PC-9 (cell line): ENCODE results near the gene ZNF879. TPM values are rescaled to one million over a fixed set of nuclear protein-coding genes. Genes with fewer than 3 reads are reported as not detected.

Source experiments
- BruUV-seq: library from RNA; stranded (reverse); fragments of 400-500 nt; replicated peaks from 2 replicates; lab custom pipeline; 2021; lab: Mats Ljungman, UMichigan
- CTCF ChIA-PET: fragments of 300-600 bp; sonication (Branson Sonifier 250); formaldehyde crosslinking; loops from one replicate; lab custom pipeline; 2022; ENCODE audit warnings: antibody characterized with exemption; lab: Charles Lee
- POLR2A ChIA-PET: fragments of 300-600 bp; sonication (Branson Sonifier 250); formaldehyde crosslinking; loops from one replicate; lab custom pipeline; 2022; ENCODE audit warnings: antibody characterized with exemption; ENCODE audit not compliant: unreplicated experiment; lab: Charles Lee
- DNase-seq, 2 experiments: peaks; one replicate each; pipeline versions ENCODE4 v3.0.0 to v3.0.0-alpha.2; 2015 to 2022; ENCODE audit warnings: mixed read lengths in 1 of 2
- H2AFZ ChIP-seq: fragments of 200-600 bp; sonication (generic); 2 replicates; pipeline ENCODE4 v1.8.1; 2017; ENCODE audit warnings: antibody characterized with exemption
- H3F3A ChIP-seq: fragments of 200-600 bp; sonication (generic); 2 replicates; pipeline ENCODE4 v1.8.1; 2017; ENCODE audit warnings: antibody characterized with exemption, mild to moderate bottlenecking, low read depth; ENCODE audit not compliant: insufficient read depth
- H3K27ac ChIP-seq: fragments of 200-600 bp; sonication (generic); 2 replicates; pipeline ENCODE4 v1.6.1; 2016; ENCODE audit warnings: mixed run types
- H3K27me3 ChIP-seq: fragments of 200-600 bp; sonication (generic); 2 replicates; pipeline ENCODE4 v1.6.1; 2016; ENCODE audit warnings: low read depth, mixed run types; ENCODE audit not compliant: insufficient read depth
- H3K36me3 ChIP-seq: fragments of 200-600 bp; sonication (generic); 2 replicates; pipeline ENCODE4 v1.6.1; 2016; ENCODE audit warnings: low read depth, mixed run types
- H3K4me1 ChIP-seq: fragments of 200-600 bp; sonication (generic); replicated peaks from 2 replicates; pipeline ENCODE4 v1.6.1; 2016; ENCODE audit warnings: mixed run types; ENCODE audit not compliant: insufficient read depth
- H3K4me2 ChIP-seq: fragments of 200-600 bp; sonication (generic); 2 replicates; pipeline ENCODE4 v1.6.1; 2017; ENCODE audit warnings: mixed run types
- H3K4me3 ChIP-seq: fragments of 200-600 bp; sonication (generic); 2 replicates; pipeline ENCODE4 v1.6.1; 2016; ENCODE audit warnings: mixed run types
- H3K79me2 ChIP-seq: fragments of 200-600 bp; sonication (generic); 2 replicates; pipeline ENCODE4 v1.6.1; 2017; ENCODE audit warnings: low read depth, mixed run types
- H3K9me2 ChIP-seq: fragments of 200-600 bp; sonication (generic); 2 replicates; pipeline ENCODE4 v1.8.1; 2017; ENCODE audit warnings: mild to moderate bottlenecking; ENCODE audit not compliant: insufficient read depth
- H3K9me3 ChIP-seq: fragments of 200-600 bp; sonication (generic); 2 replicates; pipeline ENCODE4 v1.8.1; 2016; ENCODE audit warnings: low read depth; ENCODE audit not compliant: insufficient read depth
- H4K20me1 ChIP-seq: fragments of 200-600 bp; sonication (generic); 2 replicates; pipeline ENCODE4 v1.8.1; 2017; ENCODE audit not compliant: insufficient read depth
- EZH2 ChIP-seq: fragments of 200-600 bp; sonication (generic); IDR thresholded peaks from 2 replicates; pipeline ENCODE4 v1.8.0; 2017; ENCODE audit warnings: antibody characterized with exemption, low read depth
- intact Hi-C: fragments of 100-400 bp; cut with micrococcal nuclease; formaldehyde crosslinking; loops from one replicate; pipeline ENCODE4 v1.10.0; 2022; ENCODE audit not compliant: unreplicated experiment
- total RNA-seq: library from RNA; stranded (reverse); gene quantifications from 2 replicates; pipeline ENCODE4 v1.2.3, GENCODE V29; 2021
- TF ChIP-seq, protein P1 (sequence below): fragments of 200-600 bp; sonication (generic); conservative IDR thresholded peaks from 2 replicates; pipeline ENCODE4 v1.6.1; 2017; ENCODE audit warnings: mixed run types, antibody characterized with exemption, mild to moderate bottlenecking, moderate library complexity

The ZNF879 gene
- total RNA-seq, 1 experiment from 2014 or later: 0.24 TPM

GRCh38 chr5:179051784-179052183 is 28.2 kb downstream of the ZNF879 start:
- H3K4me3 ChIP-seq: no peak overlapping the region
- H3K79me2 ChIP-seq: no peaks in the 10 kb centered on the region
- peaks cover 8% of the 10 kb centered on the region; the same call in 1 of the 2 replicates for H3K27me3 ChIP-seq
- ChIA-PET CTCF (no interaction called here), POLR2A (no interaction called here)
- H3K27ac ChIP-seq: no peak overlapping the region
- peaks cover 14% of the 10 kb centered on the region for H3K9me3 ChIP-seq
- TF ChIP-seq, protein P1, sequence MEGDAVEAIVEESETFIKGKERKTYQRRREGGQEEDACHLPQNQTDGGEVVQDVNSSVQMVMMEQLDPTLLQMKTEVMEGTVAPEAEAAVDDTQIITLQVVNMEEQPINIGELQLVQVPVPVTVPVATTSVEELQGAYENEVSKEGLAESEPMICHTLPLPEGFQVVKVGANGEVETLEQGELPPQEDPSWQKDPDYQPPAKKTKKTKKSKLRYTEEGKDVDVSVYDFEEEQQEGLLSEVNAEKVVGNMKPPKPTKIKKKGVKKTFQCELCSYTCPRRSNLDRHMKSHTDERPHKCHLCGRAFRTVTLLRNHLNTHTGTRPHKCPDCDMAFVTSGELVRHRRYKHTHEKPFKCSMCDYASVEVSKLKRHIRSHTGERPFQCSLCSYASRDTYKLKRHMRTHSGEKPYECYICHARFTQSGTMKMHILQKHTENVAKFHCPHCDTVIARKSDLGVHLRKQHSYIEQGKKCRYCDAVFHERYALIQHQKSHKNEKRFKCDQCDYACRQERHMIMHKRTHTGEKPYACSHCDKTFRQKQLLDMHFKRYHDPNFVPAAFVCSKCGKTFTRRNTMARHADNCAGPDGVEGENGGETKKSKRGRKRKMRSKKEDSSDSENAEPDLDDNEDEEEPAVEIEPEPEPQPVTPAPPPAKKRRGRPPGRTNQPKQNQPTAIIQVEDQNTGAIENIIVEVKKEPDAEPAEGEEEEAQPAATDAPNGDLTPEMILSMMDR: no peak
- TF ChIP-seq EZH2: no peak
- H4K20me1 ChIP-seq: no peaks in the 10 kb centered on the region
- no peaks in the 10 kb centered on the region for H3F3A ChIP-seq
- H2AFZ ChIP-seq: no peak overlapping the region
- DNase-seq: peak in 1 of 2 experiments; percentile 56
- no TSS peak for BruUV-seq
- peaks cover 18% of the 10 kb centered on the region for H3K4me1 ChIP-seq
- no peak overlapping the region for H3K4me2 ChIP-seq
- no peaks in the 10 kb centered on the region for H3K9me2 ChIP-seq
- no peaks in the 10 kb centered on the region for H3K36me3 ChIP-seq
- intact Hi-C loops: no loop called here

- no TSS peak for BruUV-seq
- POLR2A ChIA-PET: no interaction called here
These were observed 30.6 kb downstream of the ZNF879 start for GRCh38 chr5:179054036-179054785.

DNA sequence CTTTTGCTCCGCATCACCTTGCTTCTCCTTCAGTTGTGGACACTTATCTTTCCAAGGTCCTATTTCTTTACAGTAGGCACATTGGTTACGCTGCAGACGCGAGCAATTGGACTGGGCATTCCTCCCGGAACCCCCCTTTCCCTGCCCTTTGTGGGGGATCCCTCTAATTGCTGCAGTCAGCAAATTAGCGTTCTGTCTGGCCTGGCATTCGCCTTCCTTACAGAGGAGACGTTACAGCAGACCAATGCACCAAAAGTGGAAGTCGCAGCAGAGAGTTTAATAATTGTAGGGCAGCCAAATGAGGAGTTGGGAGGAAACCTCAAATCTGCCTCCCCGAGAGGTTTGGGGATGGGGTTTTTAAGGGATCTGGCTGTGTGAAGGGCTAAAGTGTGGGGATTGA is 31.3 kb downstream of the ZNF879 start:
- no TSS peak for BruUV-seq
- CTCF ChIA-PET: no interaction called here
- H3K4me2 ChIP-seq: no peak overlapping the region
- no peaks in the 10 kb centered on the region for H3K79me2 ChIP-seq
- H3K4me3 ChIP-seq: no peak overlapping the region
- peaks cover 23% of the 10 kb centered on the region for H3K4me1 ChIP-seq
- no peak for DNase-seq
- no peaks in the 10 kb centered on the region for H3K9me2 ChIP-seq
- intact Hi-C loops: no loop called here
- no peaks in the 10 kb centered on the region for H3F3A ChIP-seq
- H3K27ac ChIP-seq: no peak overlapping the region
- no peak overlapping the region for H2AFZ ChIP-seq
- no peaks in the 10 kb centered on the region for H3K36me3 ChIP-seq
- POLR2A ChIA-PET: no interaction called here
- TF ChIP-seq, protein P1: no peak
- TF ChIP-seq EZH2: no peak
- H4K20me1 ChIP-seq: no peaks in the 10 kb centered on the region
- peaks cover 10% of the 10 kb centered on the region for H3K9me3 ChIP-seq
- H3K27me3 ChIP-seq: peaks cover 7% of the 10 kb centered on the region; the same call in 1 of the 2 replicates

More at GRCh38 chr5:179054036-179054785, 30.6 kb downstream of the ZNF879 start:
- Histone ChIP-seq H3K79me2 (no peaks in the 10 kb centered on the region), H3K36me3 (no peaks in the 10 kb centered on the region), H3K27me3 (peaks cover 8% of the 10 kb centered on the region; the same call in 1 of the 2 replicates), H3K4me1 (peaks cover 18% of the 10 kb centered on the region), H2AFZ (peak overlapping the region; percentile 37; the same call in 1 of the 2 replicates), H3K9me2 (no peaks in the 10 kb centered on the region), H4K20me1 (no peaks in the 10 kb centered on the region), H3K27ac (no peak overlapping the region), H3K4me3 (no peak overlapping the region), H3K4me2 (peak overlapping the region; percentile 34; the same call in 1 of the 2 replicates), H3F3A (no peaks in the 10 kb centered on the region), H3K9me3 (peaks cover 10% of the 10 kb centered on the region)
- peak; percentile 10 to 59 for DNase-seq
- intact Hi-C loops: no loop called here
- CTCF ChIA-PET: no interaction called here
- TF ChIP-seq EZH2: no peak
- TF ChIP-seq, protein P1: no peak
